Pancreas (tissue), 10 donors: Measurements from ENCODE around the gene ZSWIM6. TPM values are rescaled to one million over a fixed set of nuclear protein-coding genes. Genes with fewer than 3 reads are reported as not detected.
A peak's percentile ranks its signal among the peaks of the same experiment; 100 is the strongest.

Experiments used
- ATAC-seq, 4 donors: fragments of 200-7000 bp; cut with Tn5 transposase; one replicate each; pipeline versions ENCODE4 v1.8.0 to v1.9.1; 2020; ENCODE audit warnings: mild to moderate bottlenecking in 4 of 4, moderate library complexity in 4 of 4
- DNase-seq, 6 donors: peaks; one replicate each; pipeline ENCODE4 v3.0.0-alpha.2; 2020
- FAIRE-seq: peaks from 2 replicates; lab custom pipeline; 2012; peaks lifted over from hg19 to GRCh38; lab: Jason Lieb, UNC
- H3K27ac ChIP-seq, 4 donors: fragments of 200-600 bp; sonication (generic); 1 replicate in 3 of 4; 2 replicates in 1 of 4; pipeline versions ENCODE4 v1.5.0 to v1.8.0; 2020
- H3K27me3 ChIP-seq, 4 donors: fragments of 200-600 bp; one replicate each; pipeline ENCODE4 v1.8.0; 2021
- H3K36me3 ChIP-seq, 3 donors: fragments of 200-600 bp; sonication (generic) in 1 of 3; one replicate each; pipeline versions ENCODE4 v1.5.0 to v1.8.0; 2020 to 2021
- H3K4me1 ChIP-seq, 3 donors: fragments of 200-600 bp; one replicate each; pipeline ENCODE4 v1.8.0; 2021
- H3K4me3 ChIP-seq, 4 donors: fragments of 200-600 bp; sonication (generic) in 2 of 4; one replicate each; pipeline versions ENCODE4 v1.5.0 to v1.8.0; 2020 to 2021
- H3K9me3 ChIP-seq, 4 donors: fragments of 200-600 bp; one replicate each; pipeline ENCODE4 v1.8.0; 2021
- WGBS, 2 donors: extraction: QIAGEN DNeasy Blood & Tissue Kit; methylation state at CpG; one replicate each; pipeline ENCODE4 v1.1.7; 2013; 5-methylcytosine and 5-hydroxymethylcytosine counted together
- intact Hi-C, 3 donors: fragments of 100-400 bp; cut with DNase I; formaldehyde crosslinking; loops; one replicate each; pipeline versions ENCODE4 v1.11.1 to v1.14.2; 2022
- polyA plus RNA-seq, 2 donors: library from polyadenylated mRNA; stranded (reverse); fragments of 200-250 nt; gene quantifications; one replicate each; pipeline ENCODE4 v1.2.3, GENCODE V29; 2013
- total RNA-seq, 6 donors: library from RNA; stranded (reverse); fragmentation: NEBNext Ultra II Directional in 4 of 6; extraction: Animal tissue kit (Norgen Biotek cat#: 25700) in 4 of 6; gene quantifications; one replicate each; pipeline versions ENCODE4 v1.2.1 to v1.2.4, GENCODE V29; 2021 to 2023
- TF ChIP-seq, protein P1 (sequence below), 4 donors: fragments of 200-600 bp; sonication (generic) in 3 of 4; IDR thresholded peaks; one replicate each; pipeline versions ENCODE4 v1.5.0 to v1.8.0; 2021; ENCODE audit warnings: antibody characterized with exemption in 4 of 4
- donor health status: healthy with polysubstance abuse.
- donor health status: DM: no; HTN: no; CAD: no; lungs with moderate emphysema.
- donor health status: DM: no; HTN: no; CAD: no.
- donor health status: control.
- donor health status: control.
- donor health status: Bipolar disorder and iron deficiency.
- donor health status: DM: yes; HTN: yes; CAD: no.
- donor health status: DM: no; HTN: no; CAD: no.
- donor health status: DM: no; HTN: no; CAD: no.
- donor health status: DM: yes; HTN: yes; CAD: no.

Gene ZSWIM6
- total and polyA plus RNA-seq, 8 donors: 3.6 to 12.9 (median 6.2) TPM

DNA sequence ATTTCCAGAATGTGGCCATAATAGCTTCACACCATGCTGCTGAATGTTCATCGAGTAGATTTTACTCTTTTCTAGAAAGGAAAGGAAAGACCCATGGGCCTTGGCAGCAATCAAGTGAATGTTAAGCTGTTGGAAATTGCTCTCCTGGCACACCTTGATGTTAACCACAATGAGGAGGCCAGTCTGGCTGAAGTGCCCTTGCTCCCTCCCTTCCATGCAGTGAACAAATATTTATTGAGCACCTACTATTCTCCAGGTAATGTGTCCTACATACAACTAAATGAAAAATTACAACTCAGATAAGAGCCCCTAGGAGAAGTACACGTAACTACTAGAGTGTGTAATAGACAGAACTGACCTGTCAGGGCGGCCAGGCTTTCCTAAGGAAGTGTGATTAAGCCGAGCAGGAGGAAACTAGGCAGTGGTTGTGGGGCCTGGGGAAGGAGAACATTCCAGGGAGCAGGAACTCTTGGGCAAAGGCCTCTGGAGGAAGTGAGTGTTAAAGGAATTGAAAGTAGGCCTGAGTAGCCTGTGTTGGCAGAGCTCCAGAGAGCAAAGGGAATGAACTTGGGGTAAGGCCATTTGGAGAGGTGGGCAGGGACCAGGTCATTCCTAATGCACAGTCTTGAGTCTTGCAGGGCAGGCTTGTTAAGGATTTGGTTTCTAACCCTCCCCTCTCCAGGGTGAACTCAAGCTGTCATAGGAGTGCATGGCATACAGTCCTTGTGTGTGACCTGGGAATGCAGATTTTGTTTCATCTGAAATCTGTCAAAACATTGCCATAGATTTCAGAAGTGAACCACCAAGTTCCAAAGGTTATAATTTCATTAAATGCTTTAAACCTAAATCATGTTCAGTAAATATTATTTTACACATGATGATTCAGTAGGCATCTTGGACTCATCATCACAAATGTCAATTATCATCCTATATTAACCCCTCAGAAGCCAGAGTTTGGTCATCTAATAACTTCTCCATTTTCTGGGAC is 9.0 kb upstream of the ZSWIM6 start:
- 81% methylated on average over 4 of the region's 4 CpGs for WGBS, 2 donors
- no peak for FAIRE-seq
- intact Hi-C loops: loop anchor here in 1 of 3 donors (10.0 kb wide), 1 partner anchor 148 kb away; no protein-coding TSS in a partner anchor
- H3K27me3 ChIP-seq: no peaks in the 10 kb centered on the region
- no peak for DNase-seq
- ATAC-seq: peak in 3 of 4 donors; percentile 24 to 41 (median 36)
- no peaks in the 10 kb centered on the region for H3K9me3 ChIP-seq
- no peak overlapping the region for H3K27ac ChIP-seq
- TF ChIP-seq, protein P1, sequence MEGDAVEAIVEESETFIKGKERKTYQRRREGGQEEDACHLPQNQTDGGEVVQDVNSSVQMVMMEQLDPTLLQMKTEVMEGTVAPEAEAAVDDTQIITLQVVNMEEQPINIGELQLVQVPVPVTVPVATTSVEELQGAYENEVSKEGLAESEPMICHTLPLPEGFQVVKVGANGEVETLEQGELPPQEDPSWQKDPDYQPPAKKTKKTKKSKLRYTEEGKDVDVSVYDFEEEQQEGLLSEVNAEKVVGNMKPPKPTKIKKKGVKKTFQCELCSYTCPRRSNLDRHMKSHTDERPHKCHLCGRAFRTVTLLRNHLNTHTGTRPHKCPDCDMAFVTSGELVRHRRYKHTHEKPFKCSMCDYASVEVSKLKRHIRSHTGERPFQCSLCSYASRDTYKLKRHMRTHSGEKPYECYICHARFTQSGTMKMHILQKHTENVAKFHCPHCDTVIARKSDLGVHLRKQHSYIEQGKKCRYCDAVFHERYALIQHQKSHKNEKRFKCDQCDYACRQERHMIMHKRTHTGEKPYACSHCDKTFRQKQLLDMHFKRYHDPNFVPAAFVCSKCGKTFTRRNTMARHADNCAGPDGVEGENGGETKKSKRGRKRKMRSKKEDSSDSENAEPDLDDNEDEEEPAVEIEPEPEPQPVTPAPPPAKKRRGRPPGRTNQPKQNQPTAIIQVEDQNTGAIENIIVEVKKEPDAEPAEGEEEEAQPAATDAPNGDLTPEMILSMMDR (IDR thresholded peaks at IDR 0.05): no peak
- no peak overlapping the region for H3K4me3 ChIP-seq
- H3K4me1 ChIP-seq: peaks cover 0 to 16% (median 4%) of the 10 kb centered on the region in 3 donors
- no peaks in the 10 kb centered on the region for H3K36me3 ChIP-seq

DNA sequence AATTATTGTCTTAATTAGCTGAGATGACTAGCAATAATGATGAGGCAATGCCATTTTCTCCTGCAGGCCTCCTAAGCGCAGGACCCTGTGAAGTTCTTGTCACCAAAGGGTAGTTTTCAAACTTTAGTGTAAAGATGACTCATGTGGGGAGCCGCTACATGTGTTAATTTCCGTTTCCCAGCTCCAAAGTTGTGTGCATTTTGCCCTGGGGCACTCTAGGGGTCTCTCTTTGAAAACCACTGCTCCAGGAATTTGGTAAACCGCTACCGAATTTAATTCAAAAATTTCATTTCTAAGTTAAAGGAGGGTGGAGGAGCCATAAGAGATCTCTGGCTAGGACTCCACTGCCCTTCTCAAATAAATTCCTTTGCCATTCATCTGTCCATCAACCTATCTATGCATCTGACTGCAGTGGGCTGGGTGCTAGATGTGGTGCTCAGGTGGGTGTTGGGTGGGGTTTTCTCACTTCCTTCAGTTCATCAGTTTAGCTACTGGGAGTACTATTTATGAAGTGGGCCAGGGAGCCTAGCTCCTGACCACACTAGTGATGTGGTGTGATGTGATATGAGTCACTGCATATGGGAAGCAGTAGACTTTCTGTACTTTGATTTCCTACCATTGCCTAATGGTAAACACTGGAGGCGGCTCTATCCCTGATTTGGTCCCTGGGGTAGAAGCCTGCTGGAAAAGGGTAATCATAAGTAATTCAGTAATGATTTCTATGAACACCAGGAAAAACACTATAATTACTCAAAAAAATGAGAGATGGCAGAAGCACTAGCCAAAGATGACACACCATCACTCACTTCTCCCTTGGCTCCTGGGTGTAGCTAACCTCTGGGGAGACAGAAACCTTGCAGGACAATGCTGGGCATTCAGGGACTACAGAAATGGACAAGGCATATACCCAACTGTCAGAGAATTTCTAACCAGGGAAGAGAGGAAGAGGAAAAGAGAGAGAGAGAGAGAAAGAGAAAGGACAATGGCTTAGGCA is 4.0 kb upstream of the ZSWIM6 start:
- TF ChIP-seq, protein P1 (IDR thresholded peaks at IDR 0.05): no peak
- DNase-seq: no peak
- 93 to 94% methylated on average over 6 of the region's 6 CpGs for WGBS, 2 donors
- H3K27ac ChIP-seq: no peak overlapping the region
- no peaks in the 10 kb centered on the region for H3K36me3 ChIP-seq
- no peaks in the 10 kb centered on the region for H3K9me3 ChIP-seq
- intact Hi-C loops: loop anchor here in 1 of 3 donors (10.0 kb wide), 1 partner anchor 153 kb away; no protein-coding TSS in a partner anchor
- H3K4me3 ChIP-seq: no peak overlapping the region
- peaks cover 3 to 11% (median 7%) of the 10 kb centered on the region in 3 donors for H3K4me1 ChIP-seq
- no peak for FAIRE-seq
- H3K27me3 ChIP-seq: no peaks in the 10 kb centered on the region
- no peak for ATAC-seq

DNA sequence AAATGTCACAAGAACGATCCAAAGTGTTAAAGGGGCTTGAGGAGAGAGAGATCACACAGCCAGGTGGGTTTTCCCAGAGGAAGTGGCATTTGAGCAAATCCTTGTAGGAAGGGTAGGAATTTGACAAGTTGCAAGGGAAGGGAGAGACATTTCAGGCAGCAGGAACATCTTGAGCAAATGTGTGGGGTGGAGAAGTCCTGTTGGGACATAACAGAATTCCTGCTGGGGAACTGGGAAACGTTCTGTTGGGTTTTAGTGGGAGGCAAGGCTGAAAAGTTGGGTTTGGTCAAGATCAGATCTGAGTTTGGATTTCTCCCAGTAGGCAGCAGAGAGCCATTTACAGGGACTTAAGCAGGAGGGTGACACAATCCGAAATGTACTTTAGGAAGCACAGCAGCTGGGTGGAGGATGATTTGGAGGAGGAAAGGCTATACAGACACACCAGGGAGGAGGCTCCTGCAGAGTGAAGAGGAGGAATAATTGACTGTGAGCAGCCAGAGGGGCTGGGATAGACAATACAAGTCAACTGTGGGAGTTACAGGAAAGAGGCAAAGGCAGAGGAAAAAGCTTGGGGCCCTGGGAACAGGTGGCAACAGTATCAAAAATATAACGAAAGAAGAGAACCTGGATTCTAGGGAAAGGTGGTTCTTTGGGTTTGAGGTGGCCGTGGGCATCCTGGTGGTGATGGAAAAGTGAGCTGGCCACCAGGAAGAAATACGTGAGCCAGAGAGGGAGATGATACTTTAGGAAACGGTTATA is 3.1 kb upstream of the ZSWIM6 start:
- ATAC-seq (no peak), FAIRE-seq (no peak), DNase-seq (no peak)
- Histone ChIP-seq H3K4me1 (peaks cover 3 to 7% (median 4%) of the 10 kb centered on the region in 3 donors), H3K4me3 (peak overlapping the region in 2 of 4 donors; percentile 95 to 98), H3K36me3 (no peaks in the 10 kb centered on the region), H3K27ac (peak overlapping the region; percentile 92 to 99 (median 95)), H3K27me3 (no peaks in the 10 kb centered on the region), H3K9me3 (no peaks in the 10 kb centered on the region)
- intact Hi-C loops: loop anchor here in 1 of 3 donors (10.0 kb wide), 1 partner anchor 154 kb away; no protein-coding TSS in a partner anchor
- WGBS, 2 donors: 70 to 73% methylated on average over 7 of the region's 7 CpGs
- TF ChIP-seq, protein P1 (IDR thresholded peaks at IDR 0.05): no peak

DNA sequence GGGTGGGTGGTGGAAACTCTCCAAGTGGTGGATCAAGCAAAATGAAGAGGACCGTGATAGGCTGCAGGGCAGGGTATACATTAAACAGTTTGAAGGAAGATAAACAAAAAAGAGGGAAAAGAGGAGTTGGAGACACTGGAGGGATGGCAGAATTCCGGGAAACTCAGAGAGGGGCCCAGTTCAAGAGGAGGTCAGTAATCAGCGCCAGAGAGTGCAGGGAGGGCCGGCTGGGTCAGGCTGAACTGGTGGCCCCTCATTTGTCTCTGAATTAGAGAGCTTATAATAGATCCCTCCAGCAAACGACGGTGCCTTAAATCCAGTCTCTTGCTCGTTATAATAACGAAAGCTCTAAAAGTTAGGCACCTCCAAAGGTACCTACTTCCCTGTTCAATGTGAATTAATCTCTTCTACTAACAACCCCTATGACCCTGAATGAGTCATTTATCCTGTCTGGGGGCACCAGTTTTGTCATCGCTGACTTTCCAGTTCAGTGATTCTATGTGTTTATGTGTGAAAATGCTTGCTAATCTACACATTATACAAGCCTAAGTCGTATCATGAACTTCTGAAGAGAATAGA is 2.4 kb upstream of the ZSWIM6 start:
- ATAC-seq (no peak), FAIRE-seq (peak; percentile 9), DNase-seq (no peak)
- TF ChIP-seq, protein P1 (IDR thresholded peaks at IDR 0.05): no peak
- peak overlapping the region; percentile 92 to 99 (median 95) for H3K27ac ChIP-seq
- H3K4me1 ChIP-seq: peaks cover 5 to 9% (median 7%) of the 10 kb centered on the region in 3 donors
- H3K4me3 ChIP-seq: peak overlapping the region in 2 of 4 donors; percentile 95 to 98
- H3K36me3 ChIP-seq: no peaks in the 10 kb centered on the region
- WGBS, 2 donors: 32 to 37% methylated on average over 10 of the region's 10 CpGs
- H3K27me3 ChIP-seq: no peaks in the 10 kb centered on the region
- no peaks in the 10 kb centered on the region for H3K9me3 ChIP-seq
- intact Hi-C loops: loop anchor here in 1 of 3 donors (10.0 kb wide), 2 partner anchors 155 to 325 kb away; no protein-coding TSS in a partner anchor
